OCI-LY1 (cell line): Measurements from ENCODE around the gene DIDO1.

ENCODE experiments used
- H2AFZ ChIP-seq: fragments of 200-600 bp; sonication (generic), shearing (Covaris generic); 2 replicates; pipeline ENCODE4 v1.6.0; 2014; ENCODE audit warnings: antibody characterized with exemption, mild to moderate bottlenecking, low read length
- H3F3A ChIP-seq: fragments of 200-600 bp; sonication (generic), shearing (Covaris generic); 2 replicates; pipeline ENCODE4 v1.6.0; 2014; ENCODE audit warnings: mild to moderate bottlenecking, antibody characterized with exemption, low read length, moderate library complexity; ENCODE audit not compliant: insufficient read depth
- H3K27ac ChIP-seq: fragments of 200-600 bp; sonication (generic); 2 replicates; pipeline ENCODE4 v1.5.1; 2014; ENCODE audit warnings: low read length, mixed run types, mild to moderate bottlenecking, low read depth; ENCODE audit not compliant: poor library complexity, severe bottlenecking
- H3K27me3 ChIP-seq: fragments of 200-600 bp; sonication (generic); 2 replicates; pipeline ENCODE4 v1.6.0; 2014; ENCODE audit warnings: antibody characterized with exemption, mild to moderate bottlenecking, low read length, moderate library complexity; ENCODE audit not compliant: insufficient read depth
- H3K36me3 ChIP-seq: fragments of 200-600 bp; sonication (generic); 2 replicates; pipeline ENCODE4 v1.6.1; 2014; ENCODE audit warnings: mild to moderate bottlenecking, antibody characterized with exemption, low read length, moderate library complexity, mixed read lengths; ENCODE audit not compliant: insufficient read depth
- H3K4me1 ChIP-seq: fragments of 200-600 bp; sonication (generic); 2 replicates; pipeline ENCODE4 v1.5.1; 2014; ENCODE audit warnings: mild to moderate bottlenecking, low read length, moderate library complexity; ENCODE audit not compliant: insufficient read depth, severe bottlenecking
- H3K4me2 ChIP-seq: fragments of 200-600 bp; sonication (generic), shearing (Covaris generic); 2 replicates; pipeline ENCODE4 v1.6.1; 2014; ENCODE audit warnings: low read length
- H3K4me3 ChIP-seq: fragments of 200-600 bp; sonication (generic); 2 replicates; pipeline ENCODE4 v1.5.1; 2014; ENCODE audit warnings: low read length, low read depth, mild to moderate bottlenecking, mixed read lengths; ENCODE audit not compliant: poor library complexity, severe bottlenecking
- H3K79me2 ChIP-seq: fragments of 200-600 bp; shearing (Covaris generic); 2 replicates; pipeline ENCODE4 v1.6.1; 2016; ENCODE audit warnings: mixed run types, low read length, mixed read lengths; ENCODE audit not compliant: insufficient read depth
- H3K9ac ChIP-seq: fragments of 200-600 bp; sonication (generic), shearing (Covaris generic); 2 replicates; pipeline ENCODE4 v1.6.1; 2014; ENCODE audit warnings: mild to moderate bottlenecking, low read length, mixed read lengths
- H3K9me2 ChIP-seq: fragments of 200-600 bp; sonication (generic), shearing (Covaris generic); 2 replicates; pipeline ENCODE4 v1.6.1; 2014; ENCODE audit warnings: low read depth, mild to moderate bottlenecking, low read length, mixed read lengths
- H3K9me3 ChIP-seq: fragments of 200-600 bp; shearing (Covaris generic); 2 replicates; pipeline ENCODE4 v1.6.1; 2014; ENCODE audit warnings: low read length, mixed read lengths
- H4K20me1 ChIP-seq: fragments of 200-600 bp; sonication (generic), shearing (Covaris generic); 2 replicates; pipeline ENCODE4 v1.6.0; 2016; ENCODE audit warnings: mild to moderate bottlenecking, low read length; ENCODE audit not compliant: insufficient read depth
- CTCF ChIP-seq: fragments of 200-600 bp; sonication (generic), shearing (Covaris generic); IDR thresholded peaks from 2 replicates; pipeline ENCODE4 v1.5.1; 2017; ENCODE audit warnings: mild to moderate bottlenecking, antibody characterized with exemption, low read length, moderate library complexity, mixed read lengths
- EZH2 ChIP-seq: fragments of 200-600 bp; sonication (generic), shearing (Covaris generic); IDR thresholded peaks from 2 replicates; pipeline ENCODE4 v1.8.0; 2017; ENCODE audit warnings: borderline replicate concordance, mixed run types, mild to moderate bottlenecking, antibody characterized with exemption, low read length, moderate library complexity, mixed read lengths

Gene DIDO1

GRCh38 chr20:62861726-62862336, 64.5 kb downstream of the DIDO1 start, which contains the start of gene TCFL5:
TSS of gene TCFL5 (minus strand) at chr20:62861822. CDS start at chr20:62861670, 152 bp downstream.
- Histone ChIP-seq H3F3A (no peaks in the 10 kb centered on the region), H3K27ac (no peak within 1 kb of the TSS), H3K79me2 (peaks cover 5% of the 10 kb centered on the region), H3K9me2 (no peaks in the 10 kb centered on the region), H3K4me1 (peaks cover 26% of the 10 kb centered on the region), H3K4me3 (peak within 1 kb of the TSS; percentile 69), H2AFZ (no peak within 1 kb of the TSS), H3K4me2 (peak within 1 kb of the TSS; percentile 78), H3K9me3 (no peaks in the 10 kb centered on the region), H3K27me3 (no peaks in the 10 kb centered on the region; the same call in 1 of the 2 replicates), H3K36me3 (peaks cover 24% of the 10 kb centered on the region), H4K20me1 (no peaks in the 10 kb centered on the region), H3K9ac (peak within 1 kb of the TSS; percentile 69)
- TF ChIP-seq EZH2: no peak

- Histone ChIP-seq H3K9me2 (no peaks in the 10 kb centered on the region), H3K27ac (no peak overlapping the region)
Observed at GRCh38 chr20:62860924-62861691, 65.2 kb downstream of the DIDO1 start.

GRCh38 chr20:62860391-62860923, 65.8 kb downstream of the DIDO1 start:
- H3K9me2 ChIP-seq: no peaks in the 10 kb centered on the region
- H3K27ac ChIP-seq: no peak overlapping the region
- H3K79me2 ChIP-seq: peaks cover 5% of the 10 kb centered on the region
- no peaks in the 10 kb centered on the region for H3K9me3 ChIP-seq
- H3K36me3 ChIP-seq: peaks cover 34% of the 10 kb centered on the region
- peak overlapping the region; percentile 69 for H3K9ac ChIP-seq
- H3K4me3 ChIP-seq: peak overlapping the region; percentile 69
- H4K20me1 ChIP-seq: no peaks in the 10 kb centered on the region
- TF ChIP-seq CTCF (peak; percentile 24; the same call in 1 of the 2 replicates), EZH2 (no peak)
- H3K27me3 ChIP-seq: no peaks in the 10 kb centered on the region; the same call in 1 of the 2 replicates
- peaks cover 26% of the 10 kb centered on the region for H3K4me1 ChIP-seq
- no peak overlapping the region for H2AFZ ChIP-seq
- H3F3A ChIP-seq: no peaks in the 10 kb centered on the region
- H3K4me2 ChIP-seq: peak overlapping the region; percentile 78

More at GRCh38 chr20:62860924-62861691, 65.2 kb downstream of the DIDO1 start:
- Histone ChIP-seq H3K9ac (peak overlapping the region; percentile 69), H3K79me2 (peaks cover 5% of the 10 kb centered on the region), H3K9me3 (no peaks in the 10 kb centered on the region), H3K27me3 (no peaks in the 10 kb centered on the region; the same call in 1 of the 2 replicates), H2AFZ (no peak overlapping the region), H3F3A (no peaks in the 10 kb centered on the region), H3K36me3 (peaks cover 28% of the 10 kb centered on the region), H3K4me2 (peak overlapping the region; percentile 78), H3K4me3 (peak overlapping the region; percentile 69), H3K4me1 (peaks cover 26% of the 10 kb centered on the region), H4K20me1 (no peaks in the 10 kb centered on the region)
- TF ChIP-seq CTCF (no peak), EZH2 (no peak)
